Measurements from ENCODE around the gene CLEC2L. TPM values are rescaled to one million over a fixed set of nuclear protein-coding genes. Genes with fewer than 3 reads are reported as not detected.

Gene CLEC2L
- total RNA-seq, 1 donor from 2014 or later: not detected

DNA sequence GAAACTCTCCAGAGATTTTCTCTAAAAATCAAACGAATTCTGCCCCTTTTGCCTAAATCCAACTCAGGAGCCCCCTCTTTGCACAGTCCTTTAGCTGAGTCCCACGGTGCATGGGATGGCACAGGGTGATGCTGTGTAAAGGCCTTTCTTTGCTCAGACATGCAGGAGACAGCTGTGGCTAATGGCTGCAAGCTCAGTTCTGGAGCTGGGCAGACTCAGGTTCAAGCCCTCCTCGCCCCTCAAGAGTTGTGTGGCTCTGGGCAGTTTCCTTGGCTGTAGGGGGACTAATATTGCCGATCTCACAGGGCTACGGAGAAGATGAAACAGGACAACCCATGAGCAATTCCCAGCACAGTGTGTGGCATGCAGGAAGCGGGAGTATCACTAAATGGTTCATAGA is 42.6 kb downstream of the CLEC2L start:
- no peaks in the 10 kb centered on the region for H3K4me1 ChIP-seq
- H3K9me3 ChIP-seq: no peaks in the 10 kb centered on the region
- H3K4me3 ChIP-seq: no peak overlapping the region
- TF ChIP-seq, protein P1, sequence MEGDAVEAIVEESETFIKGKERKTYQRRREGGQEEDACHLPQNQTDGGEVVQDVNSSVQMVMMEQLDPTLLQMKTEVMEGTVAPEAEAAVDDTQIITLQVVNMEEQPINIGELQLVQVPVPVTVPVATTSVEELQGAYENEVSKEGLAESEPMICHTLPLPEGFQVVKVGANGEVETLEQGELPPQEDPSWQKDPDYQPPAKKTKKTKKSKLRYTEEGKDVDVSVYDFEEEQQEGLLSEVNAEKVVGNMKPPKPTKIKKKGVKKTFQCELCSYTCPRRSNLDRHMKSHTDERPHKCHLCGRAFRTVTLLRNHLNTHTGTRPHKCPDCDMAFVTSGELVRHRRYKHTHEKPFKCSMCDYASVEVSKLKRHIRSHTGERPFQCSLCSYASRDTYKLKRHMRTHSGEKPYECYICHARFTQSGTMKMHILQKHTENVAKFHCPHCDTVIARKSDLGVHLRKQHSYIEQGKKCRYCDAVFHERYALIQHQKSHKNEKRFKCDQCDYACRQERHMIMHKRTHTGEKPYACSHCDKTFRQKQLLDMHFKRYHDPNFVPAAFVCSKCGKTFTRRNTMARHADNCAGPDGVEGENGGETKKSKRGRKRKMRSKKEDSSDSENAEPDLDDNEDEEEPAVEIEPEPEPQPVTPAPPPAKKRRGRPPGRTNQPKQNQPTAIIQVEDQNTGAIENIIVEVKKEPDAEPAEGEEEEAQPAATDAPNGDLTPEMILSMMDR (IDR thresholded peaks at IDR 0.05): no peak
- H3K27me3 ChIP-seq: no peaks in the 10 kb centered on the region
- peaks cover under 1 to 16% of the 10 kb centered on the region in 2 donors for H3K36me3 ChIP-seq
- peak in 1 of 2 donors; percentile 46 for DNase-seq (ENCODE audit: low spot score in 2 of 2)
- intact Hi-C loops (cut with DNase I): no loop called here
- no peak overlapping the region for H3K27ac ChIP-seq

DNA sequence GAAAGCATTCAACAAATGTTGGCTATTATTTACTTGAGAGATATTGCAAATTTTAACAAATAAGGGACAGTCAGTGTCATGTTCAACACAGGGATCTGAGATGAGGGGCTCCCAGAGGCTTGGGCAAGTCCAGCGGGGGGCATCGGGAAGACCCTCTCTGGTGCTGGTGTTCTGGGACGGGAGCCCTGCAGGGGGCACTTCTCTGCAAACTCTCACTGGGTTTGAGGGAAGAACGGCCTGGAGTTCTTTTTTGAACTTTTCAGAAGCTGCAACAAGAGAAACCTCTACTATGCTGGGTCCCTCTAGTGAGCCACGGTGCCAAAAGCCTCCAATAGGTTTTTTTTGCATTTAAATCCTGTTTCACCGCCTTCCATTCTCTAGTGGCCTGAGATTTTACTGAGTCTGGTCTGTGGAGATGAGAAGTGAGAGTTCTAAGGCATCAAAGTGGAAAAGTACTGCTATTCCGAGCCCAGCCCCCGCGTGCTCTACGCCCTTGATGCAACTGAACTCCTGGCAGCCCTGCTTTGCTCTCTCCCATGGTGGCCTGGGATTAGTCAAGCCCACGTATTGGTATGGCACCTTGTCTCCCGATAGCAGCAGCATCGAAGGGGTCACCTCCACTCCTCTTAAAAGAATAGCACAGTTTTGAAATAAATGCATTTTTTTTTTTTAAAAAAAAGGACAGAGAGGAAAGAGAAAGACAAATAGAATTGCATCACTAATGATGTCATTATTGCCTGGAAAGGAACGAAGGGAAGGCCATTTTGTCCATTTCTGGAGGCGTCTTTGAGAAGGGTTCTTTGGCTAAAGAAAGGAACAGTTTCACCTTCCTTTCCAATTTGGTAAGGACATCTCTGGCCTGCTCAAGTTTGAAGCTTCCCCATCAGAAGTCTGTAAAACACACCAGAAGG is 43.5 kb downstream of the CLEC2L start:
- TF ChIP-seq, protein P1 (IDR thresholded peaks at IDR 0.05): no peak
- Histone ChIP-seq H3K27ac (no peak overlapping the region), H3K4me1 (no peaks in the 10 kb centered on the region), H3K9me3 (no peaks in the 10 kb centered on the region), H3K27me3 (no peaks in the 10 kb centered on the region), H3K36me3 (peaks cover 6 to 21% of the 10 kb centered on the region in 2 donors), H3K4me3 (no peak overlapping the region)
- DNase-seq (ENCODE audit: low spot score in 2 of 2): peak in 1 of 2 donors; percentile 24
- intact Hi-C loops (cut with DNase I): no loop called here

DNA sequence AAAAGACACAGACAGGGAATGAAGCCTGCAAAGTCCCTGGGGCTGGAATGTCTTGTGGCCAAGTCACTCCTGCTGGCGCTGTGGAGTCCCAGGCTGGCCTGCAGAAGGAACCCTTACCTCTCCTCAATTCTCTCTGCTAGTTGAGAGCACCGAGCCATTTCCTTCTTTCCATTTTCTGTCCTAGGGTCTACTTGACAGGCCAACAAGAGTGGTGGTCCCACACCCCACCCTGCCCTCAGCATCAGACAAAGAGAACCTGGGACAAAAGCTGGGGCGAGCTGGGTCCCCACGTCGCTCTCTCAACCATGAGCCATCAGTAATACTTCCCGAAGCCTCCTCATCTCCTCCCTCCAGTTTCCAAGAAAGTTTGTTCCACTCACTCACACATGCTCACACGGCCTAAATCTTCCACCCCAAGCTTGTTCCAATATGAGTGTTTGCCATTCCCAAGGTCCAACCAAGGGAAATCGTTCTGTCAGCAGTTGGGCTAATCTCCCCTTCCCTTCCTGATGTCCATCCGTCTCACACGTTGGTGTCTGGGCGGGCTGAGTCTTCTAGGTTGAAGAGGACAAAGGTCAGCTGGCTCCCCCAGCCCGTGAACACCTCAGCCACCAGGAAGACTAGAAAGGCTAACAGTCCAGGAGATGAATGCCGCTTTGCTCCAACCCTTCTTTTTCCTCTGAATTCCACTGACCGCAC is 44.3 kb downstream of the CLEC2L start:
- intact Hi-C loops (cut with DNase I): loop anchor here (1.0 kb wide), 1 partner anchor 32 kb away; no protein-coding TSS in a partner anchor
- peak in 1 of 2 donors; percentile 58 for DNase-seq (ENCODE audit: low spot score in 2 of 2)
- Histone ChIP-seq H3K9me3 (no peaks in the 10 kb centered on the region), H3K36me3 (peaks cover 7 to 27% of the 10 kb centered on the region in 2 donors), H3K4me3 (no peak overlapping the region), H3K27ac (no peak overlapping the region), H3K27me3 (no peaks in the 10 kb centered on the region), H3K4me1 (no peaks in the 10 kb centered on the region)
- TF ChIP-seq, protein P1 (IDR thresholded peaks at IDR 0.05): no peak

DNA sequence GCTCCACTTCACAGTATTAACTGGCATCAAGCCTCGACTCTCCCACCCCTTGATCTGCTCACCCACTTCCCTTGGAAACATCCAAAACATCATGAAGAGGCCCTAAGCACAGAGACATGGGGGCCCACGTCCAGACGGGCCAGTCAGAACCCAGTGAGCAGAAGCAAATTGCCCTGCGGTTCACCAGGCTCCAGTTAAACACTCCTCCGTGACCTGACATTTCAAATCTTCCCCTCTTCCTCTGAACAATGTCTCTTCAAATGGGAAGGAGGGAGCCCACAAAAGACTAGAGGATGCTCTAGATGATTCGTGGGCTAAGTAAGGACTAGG is 44.8 kb downstream of the CLEC2L start:
- DNase-seq (ENCODE audit: low spot score in 2 of 2): no peak
- peaks cover 12 to 32% of the 10 kb centered on the region in 2 donors for H3K36me3 ChIP-seq

DNA sequence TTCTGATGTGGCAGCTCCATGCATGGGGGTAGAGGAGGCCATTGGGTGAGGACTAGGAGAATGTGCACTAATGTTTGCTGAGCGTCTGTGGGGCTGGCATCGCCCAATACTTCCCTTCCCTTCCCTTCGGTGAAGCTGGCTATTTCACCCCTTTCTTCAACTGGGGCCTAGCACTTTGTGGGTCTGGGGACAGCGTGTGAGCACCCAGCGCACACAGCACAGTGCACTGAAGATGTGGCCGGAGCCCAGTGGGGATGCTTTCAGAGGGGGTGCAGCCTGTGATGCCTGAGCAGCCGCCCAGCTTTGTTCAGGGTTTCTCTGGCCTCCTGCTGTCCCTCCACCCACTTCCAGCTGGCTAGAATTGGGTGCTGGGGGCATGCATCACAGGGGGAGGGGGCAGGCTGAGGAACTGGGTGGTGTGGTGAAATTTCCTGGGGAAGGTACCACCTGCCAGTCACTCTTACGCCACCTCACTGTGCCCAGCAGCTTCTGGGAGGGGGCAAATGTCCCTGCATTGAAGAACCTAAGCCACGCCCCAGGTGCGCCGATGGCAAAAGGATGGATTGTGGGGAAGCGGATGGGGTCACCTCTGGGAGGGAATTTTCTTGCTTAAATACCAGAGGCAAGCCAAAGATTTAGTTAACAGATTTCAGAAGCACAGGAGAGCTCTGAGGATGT is 45.5 kb downstream of the CLEC2L start:
- peak in 1 of 2 donors; percentile 54 for DNase-seq (ENCODE audit: low spot score in 2 of 2)
- intact Hi-C loops (cut with DNase I): loop anchor here (1.0 kb wide), 1 partner anchor 30 kb away; no protein-coding TSS in a partner anchor
- Histone ChIP-seq H3K9me3 (no peaks in the 10 kb centered on the region), H3K4me3 (no peak overlapping the region), H3K36me3 (peaks cover 17 to 39% of the 10 kb centered on the region in 2 donors), H3K27ac (no peak overlapping the region), H3K27me3 (no peaks in the 10 kb centered on the region), H3K4me1 (no peaks in the 10 kb centered on the region)
- TF ChIP-seq, protein P1 (IDR thresholded peaks at IDR 0.05): no peak

More for the DNA sequence above, 44.8 kb downstream of the CLEC2L start:
- H3K4me1 ChIP-seq: no peaks in the 10 kb centered on the region
- H3K4me3 ChIP-seq: no peak overlapping the region
- no peak overlapping the region for H3K27ac ChIP-seq
- H3K27me3 ChIP-seq: no peaks in the 10 kb centered on the region
- no peaks in the 10 kb centered on the region for H3K9me3 ChIP-seq
- TF ChIP-seq, protein P1 (IDR thresholded peaks at IDR 0.05): no peak
- intact Hi-C loops (cut with DNase I): loop anchor here (1.0 kb wide), 1 partner anchor 31 kb away; no protein-coding TSS in a partner anchor
